G401.6 (cell line): ENCODE data around the gene NEU1.
"Not testable (repeated sequence)": the region's sequence is repeated elsewhere in the genome, so short reads cannot be mapped to it uniquely, and the experiment has no call there.

Experiments used
- FAIRE-seq: peaks from 2 replicates; lab custom pipeline; 2012; peaks lifted over from hg19 to GRCh38; lab: Jason Lieb, UNC

NEU1 gene

GRCh38 chr6:31837369-31838113, 25.1 kb downstream of the NEU1 start:
- no peak for FAIRE-seq

- FAIRE-seq: no peak
Measured at GRCh38 chr6:31836474-31837368, 25.9 kb downstream of the NEU1 start.

GRCh38 chr6:31836047-31836473, 26.6 kb downstream of the NEU1 start:
- FAIRE-seq: no peak

GRCh38 chr6:31834367-31835250, 28.0 kb downstream of the NEU1 start:
- FAIRE-seq: peak; percentile 85

GRCh38 chr6:31831350-31832215, 31.0 kb downstream of the NEU1 start:
- no peak for FAIRE-seq

GRCh38 chr6:31830886-31831335, 31.7 kb downstream of the NEU1 start:
- FAIRE-seq: no peak

GRCh38 chr6:31829633-31830283, 32.9 kb downstream of the NEU1 start:
- FAIRE-seq: peak; percentile 91

GRCh38 chr6:31827286-31828079, 35.1 kb downstream of the NEU1 start, which contains the start of gene HSPA1B:
TSS of gene HSPA1B (plus strand) at chr6:31827738. CDS start at chr6:31827951, 213 bp downstream.
- FAIRE-seq: peak; percentile 98

GRCh38 chr6:31826793-31827285, 35.8 kb downstream of the NEU1 start:
- no peak for FAIRE-seq

GRCh38 chr6:31825553-31825952, 37.1 kb downstream of the NEU1 start:
- no peak for FAIRE-seq

- FAIRE-seq: not testable (repeated sequence)
Measured at GRCh38 chr6:31823592-31824196, 38.9 kb downstream of the NEU1 start.

- no peak for FAIRE-seq
Measured at GRCh38 chr6:31822036-31822821, 40.4 kb downstream of the NEU1 start.

GRCh38 chr6:31821301-31822035, 41.2 kb downstream of the NEU1 start:
- FAIRE-seq: no peak

GRCh38 chr6:31820399-31820798, 42.2 kb downstream of the NEU1 start:
- not testable (repeated sequence) for FAIRE-seq

GRCh38 chr6:31819871-31820299, 42.7 kb downstream of the NEU1 start:
- no peak for FAIRE-seq

- FAIRE-seq: not testable (repeated sequence)
Measured at GRCh38 chr6:31817929-31818511, 44.6 kb downstream of the NEU1 start.
